Measurements from ENCODE around the gene PELI1. TPM values are rescaled to one million over a fixed set of nuclear protein-coding genes. Genes with fewer than 3 reads are reported as not detected.
"Not testable (repeated sequence)": the region's sequence is repeated elsewhere in the genome, so short reads cannot be mapped to it uniquely, and the experiment has no call there.

Gene PELI1
- total RNA-seq, 2 donors from 2014 or later = 23.4 to 30.7 TPM

- Histone ChIP-seq H3K27me3 (replicated peaks; ENCODE audit: insufficient read depth) (no peaks in the 10 kb centered on the region), H3K27ac (no peak overlapping the region), H3K36me3 (no peaks in the 10 kb centered on the region), H3K4me3 (no peak overlapping the region), H3K4me1 (ENCODE audit: control insufficient read depth in 1 of 2, low read depth in 2 of 2) (no peaks in the 10 kb centered on the region), H3K9me3 (no peaks in the 10 kb centered on the region)
- TF ChIP-seq CTCF (IDR thresholded peaks at IDR 0.05) = no peak
- ATAC-seq (ENCODE audit: insufficient number of reproducible peaks, low FRiP score, low read depth) = no peak
- no peak for DNase-seq (ENCODE audit: low spot score)
Observed at GRCh38 chr2:64081046-64081445, 63.2 kb downstream of the PELI1 start.

- H3K4me1 ChIP-seq (ENCODE audit: control insufficient read depth in 1 of 2, low read depth in 2 of 2) = no peaks in the 10 kb centered on the region
- ATAC-seq (ENCODE audit: insufficient number of reproducible peaks, low FRiP score, low read depth) (no peak), DNase-seq (ENCODE audit: low spot score) (no peak)
- H3K9me3 ChIP-seq = no peaks in the 10 kb centered on the region
- no peaks in the 10 kb centered on the region for H3K36me3 ChIP-seq
- H3K4me3 ChIP-seq = no peak overlapping the region
- H3K27ac ChIP-seq = no peak overlapping the region
- H3K27me3 ChIP-seq (replicated peaks; ENCODE audit: insufficient read depth) = no peaks in the 10 kb centered on the region
- TF ChIP-seq CTCF (IDR thresholded peaks at IDR 0.05) = no peak
Observed at GRCh38 chr2:64080179-64080578, 64.0 kb downstream of the PELI1 start.

- ATAC-seq (ENCODE audit: insufficient number of reproducible peaks, low FRiP score, low read depth); DNase-seq (ENCODE audit: low spot score); H3K27ac ChIP-seq; H3K4me1 ChIP-seq (ENCODE audit: control insufficient read depth in 1 of 2, low read depth in 2 of 2); H3K4me3 ChIP-seq; H3K36me3 ChIP-seq; H3K27me3 ChIP-seq (replicated peaks; ENCODE audit: insufficient read depth); H3K9me3 ChIP-seq: not testable (repeated sequence)
Observed at GRCh38 chr2:64079688-64080087, 64.5 kb downstream of the PELI1 start.

GRCh38 chr2:64076828-64077227 lies 67.4 kb downstream of the PELI1 start:
- not testable (repeated sequence) for DNase-seq (ENCODE audit: low spot score); H3K9me3 ChIP-seq; H3K27me3 ChIP-seq (replicated peaks; ENCODE audit: insufficient read depth); H3K4me3 ChIP-seq; H3K4me1 ChIP-seq (ENCODE audit: control insufficient read depth in 1 of 2, low read depth in 2 of 2); H3K27ac ChIP-seq; ATAC-seq (ENCODE audit: insufficient number of reproducible peaks, low FRiP score, low read depth); H3K36me3 ChIP-seq

- not testable (repeated sequence) for ATAC-seq (ENCODE audit: insufficient number of reproducible peaks, low FRiP score, low read depth); H3K27me3 ChIP-seq (replicated peaks; ENCODE audit: insufficient read depth); DNase-seq (ENCODE audit: low spot score); H3K36me3 ChIP-seq; H3K4me1 ChIP-seq (ENCODE audit: control insufficient read depth in 1 of 2, low read depth in 2 of 2); H3K27ac ChIP-seq; H3K4me3 ChIP-seq; H3K9me3 ChIP-seq
Observed at GRCh38 chr2:64074616-64075015, 69.6 kb downstream of the PELI1 start.

DNA sequence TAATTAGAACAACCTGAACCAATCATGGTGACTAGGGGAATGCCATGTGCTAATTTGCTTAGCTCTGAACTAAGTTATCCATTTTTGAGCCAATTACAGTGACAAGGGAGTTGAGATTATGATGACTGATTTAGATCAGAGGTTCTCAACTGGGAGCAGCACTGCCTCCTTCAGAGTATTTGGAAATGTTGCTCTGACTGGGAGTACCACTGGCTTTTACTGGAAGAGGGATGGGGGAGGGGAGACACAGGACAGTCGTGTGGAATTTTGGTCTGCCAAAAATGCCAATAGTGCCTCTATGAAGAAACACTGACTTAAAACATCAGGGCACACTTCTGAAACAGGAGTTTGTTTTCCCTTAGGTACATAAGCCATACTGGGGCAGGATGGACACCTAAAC lies 76.9 kb downstream of the PELI1 start:
- no peak for TF ChIP-seq CTCF (IDR thresholded peaks at IDR 0.05)
- Histone ChIP-seq H3K9me3 (no peaks in the 10 kb centered on the region), H3K27ac (no peak overlapping the region), H3K27me3 (replicated peaks; ENCODE audit: insufficient read depth) (no peaks in the 10 kb centered on the region), H3K36me3 (no peaks in the 10 kb centered on the region), H3K4me3 (no peak overlapping the region), H3K4me1 (ENCODE audit: control insufficient read depth in 1 of 2, low read depth in 2 of 2) (peaks cover 6% of the 10 kb centered on the region in 2 donors)
- ATAC-seq (ENCODE audit: insufficient number of reproducible peaks, low FRiP score, low read depth) (no peak), DNase-seq (ENCODE audit: low spot score) (no peak)

DNA sequence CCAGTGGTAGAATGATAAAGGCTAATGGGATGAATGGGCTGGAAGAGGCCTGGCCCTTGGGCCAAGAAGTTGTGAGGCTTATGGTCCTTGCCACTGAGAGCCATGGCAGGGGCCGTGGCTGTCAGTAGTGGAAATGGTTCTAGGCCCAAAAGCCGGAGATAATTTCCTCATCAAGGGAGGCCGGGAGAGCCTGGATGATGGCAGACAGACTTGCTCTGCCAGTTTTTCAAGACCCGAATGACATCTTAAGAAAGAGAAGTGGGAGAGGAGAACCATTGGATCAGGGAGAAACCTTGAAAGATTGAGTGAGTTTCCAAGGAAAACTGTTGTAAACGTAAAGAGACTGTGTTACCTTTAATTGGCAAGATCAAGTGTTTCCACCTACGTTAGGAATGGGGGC lies 78.7 kb downstream of the PELI1 start:
- Histone ChIP-seq H3K27ac (no peak overlapping the region), H3K4me3 (no peak overlapping the region), H3K4me1 (ENCODE audit: control insufficient read depth in 1 of 2, low read depth in 2 of 2) (peaks cover 6% of the 10 kb centered on the region in 2 donors), H3K27me3 (replicated peaks; ENCODE audit: insufficient read depth) (no peaks in the 10 kb centered on the region), H3K36me3 (no peaks in the 10 kb centered on the region), H3K9me3 (no peaks in the 10 kb centered on the region)
- TF ChIP-seq CTCF (IDR thresholded peaks at IDR 0.05) = no peak
- DNase-seq (ENCODE audit: low spot score) = no peak
- ATAC-seq (ENCODE audit: insufficient number of reproducible peaks, low FRiP score, low read depth) = no peak
